Measurements from ENCODE around the gene CATSPER3. TPM values are rescaled to one million over a fixed set of nuclear protein-coding genes. Genes with fewer than 3 reads are reported as not detected.

Gene CATSPER3
- total and polyA plus RNA-seq, 2 of the 13 experiments (the other 11 are each of a cell fraction or from before 2014, with no cell fraction given): 0.33 to 0.37 TPM

DNA sequence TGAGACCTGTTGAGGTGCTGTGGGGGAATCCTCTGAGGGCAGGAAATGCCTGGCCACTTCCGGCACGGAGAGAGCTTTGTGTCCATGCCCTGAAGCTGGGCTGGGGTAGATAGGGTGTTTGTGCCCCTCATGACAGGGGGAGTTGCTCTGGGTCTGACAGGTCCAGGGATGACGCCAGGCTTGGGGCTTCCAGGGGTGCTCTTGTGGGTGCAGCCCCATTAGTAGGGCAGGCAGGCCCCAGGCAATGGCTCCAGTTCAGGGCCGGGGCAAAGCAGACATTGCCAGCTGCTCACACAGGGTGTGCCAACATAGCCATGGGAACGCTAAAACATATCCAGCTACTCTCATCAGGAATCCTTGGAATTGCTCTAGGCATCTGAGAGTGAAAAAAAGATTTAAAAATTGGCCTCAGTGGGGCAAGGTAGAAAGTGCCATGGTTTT is 45.3 kb downstream of the CATSPER3 start (continued):
- TF ChIP-seq ZNF263 (CRISPR knock-in tag; IDR thresholded peaks at IDR 0.05): no peak
- TF ChIP-seq TCF7 (IDR thresholded peaks at IDR 0.05; ENCODE audit: low read depth): no peak
- TF ChIP-seq SSRP1 (CRISPR knock-in tag; IDR thresholded peaks at IDR 0.05): no peak

- FAIRE-seq: no peak
- no peak for TF ChIP-seq MTF2 (CRISPR knock-in tag; IDR thresholded peaks at IDR 0.05; ENCODE audit: borderline replicate concordance)
- no peak for TF ChIP-seq ZNF484 (CRISPR knock-in tag; IDR thresholded peaks at IDR 0.05; ENCODE audit: borderline replicate concordance, low read depth)
- no peak for TF ChIP-seq ZNF639 (CRISPR knock-in tag; conservative IDR thresholded peaks at IDR 0.05)
- no peak for TF ChIP-seq AKAP8 (CRISPR knock-in tag; IDR thresholded peaks at IDR 0.05)
- TF ChIP-seq, protein P1, sequence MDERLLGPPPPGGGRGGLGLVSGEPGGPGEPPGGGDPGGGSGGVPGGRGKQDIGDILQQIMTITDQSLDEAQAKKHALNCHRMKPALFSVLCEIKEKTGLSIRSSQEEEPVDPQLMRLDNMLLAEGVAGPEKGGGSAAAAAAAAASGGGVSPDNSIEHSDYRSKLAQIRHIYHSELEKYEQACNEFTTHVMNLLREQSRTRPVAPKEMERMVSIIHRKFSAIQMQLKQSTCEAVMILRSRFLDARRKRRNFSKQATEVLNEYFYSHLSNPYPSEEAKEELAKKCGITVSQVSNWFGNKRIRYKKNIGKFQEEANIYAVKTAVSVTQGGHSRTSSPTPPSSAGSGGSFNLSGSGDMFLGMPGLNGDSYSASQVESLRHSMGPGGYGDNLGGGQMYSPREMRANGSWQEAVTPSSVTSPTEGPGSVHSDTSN (CRISPR knock-in tag; IDR thresholded peaks at IDR 0.05): no peak
- TF ChIP-seq ZNF782 (CRISPR knock-in tag; IDR thresholded peaks at IDR 0.05; ENCODE audit: borderline replicate concordance): no peak
- no peak for TF ChIP-seq CREM (IDR thresholded peaks at IDR 0.05)
- TF ChIP-seq CREM (CRISPR knock-in tag; IDR thresholded peaks at IDR 0.05): no peak
- no peak for TF ChIP-seq TGIF2 (CRISPR knock-in tag; IDR thresholded peaks at IDR 0.05)
- TF ChIP-seq ZNF34 (CRISPR knock-in tag; IDR thresholded peaks at IDR 0.05; ENCODE audit: borderline replicate concordance): no peak
- TF ChIP-seq ZSCAN20 (CRISPR knock-in tag; IDR thresholded peaks at IDR 0.05; ENCODE audit: borderline replicate concordance): no peak
- TF ChIP-seq AHR (CRISPR knock-in tag; IDR thresholded peaks at IDR 0.05): no peak
- no peak for TF ChIP-seq GATAD1 (CRISPR knock-in tag; IDR thresholded peaks at IDR 0.05)
- TF ChIP-seq NR2F6 (IDR thresholded peaks at IDR 0.05): no peak
- TF ChIP-seq NR2F6 (CRISPR knock-in tag; IDR thresholded peaks at IDR 0.05): no peak
- no peak for TF ChIP-seq CC2D1A (CRISPR knock-in tag; IDR thresholded peaks at IDR 0.05)
- 94% methylated on average over 7 of the region's 7 CpGs for WGBS (ENCODE audit: low lambda C conversion rate)
- no peaks in the 10 kb centered on the region for H3K27me3 ChIP-seq (ENCODE audit: control insufficient read depth in 1 of 2, insufficient read depth in 2 of 2, low read length in 2 of 2)
- intact Hi-C loops (cut with micrococcal nuclease; ENCODE audit: unreplicated experiment) (loop anchor here (5.0 kb wide), 1 partner anchor 179 kb away; no protein-coding TSS in a partner anchor), in situ Hi-C loops (cut with HindIII; ENCODE audit: extremely low pct_ligation_motif_present, low pct_unique_long_range_greater_than_20kb) (no loop called here)
- ChIA-PET POLR2A (no interaction called here), CTCF (ENCODE audit: low intra/inter-chr PET ratio, low total read pairs) (no interaction called here)
- H3K4me3 ChIP-seq (replicated peaks in 1 of 3; ENCODE audit: insufficient read depth in 1 of 3, low read depth in 2 of 3, low read length in 3 of 3): no peak overlapping the region
- peaks cover 14% of the 10 kb centered on the region for H3K4me1 ChIP-seq (ENCODE audit: insufficient read depth, low read length)
- no peak for ATAC-seq
- H4K20me1 ChIP-seq (ENCODE audit: insufficient read depth, low read length): no peaks in the 10 kb centered on the region
- H3K36me3 ChIP-seq (replicated peaks in 1 of 2; ENCODE audit: control insufficient read depth in 1 of 2, insufficient read depth in 2 of 2, low read length in 2 of 2): no peaks in the 10 kb centered on the region
- no peak overlapping the region for H3K27ac ChIP-seq (ENCODE audit: extremely low read length, insufficient read depth, low read length)
- H3K9me3 ChIP-seq (ENCODE audit: low read length): no peaks in the 10 kb centered on the region
- H2AFZ ChIP-seq (ENCODE audit: low read length): no peak overlapping the region
- no peak overlapping the region for H3K9ac ChIP-seq (ENCODE audit: insufficient read depth, low read depth, low read length)
- H3K4me2 ChIP-seq (ENCODE audit: low read depth, low read length): no peak overlapping the region
- no TSS peak for BruUV-seq (replicated peaks)
- DNase-seq (ENCODE audit: low spot score): no peak
- H3K79me2 ChIP-seq (ENCODE audit: insufficient read depth, low read length): no peaks in the 10 kb centered on the region
Measured at GRCh38 chr5:135013445-135013844, 45.7 kb downstream of the CATSPER3 start.
